ENCODE data around the gene DIO2.

- TF ChIP-seq, protein P1, sequence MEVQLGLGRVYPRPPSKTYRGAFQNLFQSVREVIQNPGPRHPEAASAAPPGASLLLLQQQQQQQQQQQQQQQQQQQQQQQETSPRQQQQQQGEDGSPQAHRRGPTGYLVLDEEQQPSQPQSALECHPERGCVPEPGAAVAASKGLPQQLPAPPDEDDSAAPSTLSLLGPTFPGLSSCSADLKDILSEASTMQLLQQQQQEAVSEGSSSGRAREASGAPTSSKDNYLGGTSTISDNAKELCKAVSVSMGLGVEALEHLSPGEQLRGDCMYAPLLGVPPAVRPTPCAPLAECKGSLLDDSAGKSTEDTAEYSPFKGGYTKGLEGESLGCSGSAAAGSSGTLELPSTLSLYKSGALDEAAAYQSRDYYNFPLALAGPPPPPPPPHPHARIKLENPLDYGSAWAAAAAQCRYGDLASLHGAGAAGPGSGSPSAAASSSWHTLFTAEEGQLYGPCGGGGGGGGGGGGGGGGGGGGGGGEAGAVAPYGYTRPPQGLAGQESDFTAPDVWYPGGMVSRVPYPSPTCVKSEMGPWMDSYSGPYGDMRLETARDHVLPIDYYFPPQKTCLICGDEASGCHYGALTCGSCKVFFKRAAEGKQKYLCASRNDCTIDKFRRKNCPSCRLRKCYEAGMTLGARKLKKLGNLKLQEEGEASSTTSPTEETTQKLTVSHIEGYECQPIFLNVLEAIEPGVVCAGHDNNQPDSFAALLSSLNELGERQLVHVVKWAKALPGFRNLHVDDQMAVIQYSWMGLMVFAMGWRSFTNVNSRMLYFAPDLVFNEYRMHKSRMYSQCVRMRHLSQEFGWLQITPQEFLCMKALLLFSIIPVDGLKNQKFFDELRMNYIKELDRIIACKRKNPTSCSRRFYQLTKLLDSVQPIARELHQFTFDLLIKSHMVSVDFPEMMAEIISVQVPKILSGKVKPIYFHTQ (CRISPR knock-in tag; IDR thresholded peaks at IDR 0.05): no peak
- TF ChIP-seq CTCF (IDR thresholded peaks at IDR 0.05): no peak
- no peak for TF ChIP-seq USF1 (CRISPR knock-in tag; IDR thresholded peaks at IDR 0.05)
- TF ChIP-seq, protein P2, sequence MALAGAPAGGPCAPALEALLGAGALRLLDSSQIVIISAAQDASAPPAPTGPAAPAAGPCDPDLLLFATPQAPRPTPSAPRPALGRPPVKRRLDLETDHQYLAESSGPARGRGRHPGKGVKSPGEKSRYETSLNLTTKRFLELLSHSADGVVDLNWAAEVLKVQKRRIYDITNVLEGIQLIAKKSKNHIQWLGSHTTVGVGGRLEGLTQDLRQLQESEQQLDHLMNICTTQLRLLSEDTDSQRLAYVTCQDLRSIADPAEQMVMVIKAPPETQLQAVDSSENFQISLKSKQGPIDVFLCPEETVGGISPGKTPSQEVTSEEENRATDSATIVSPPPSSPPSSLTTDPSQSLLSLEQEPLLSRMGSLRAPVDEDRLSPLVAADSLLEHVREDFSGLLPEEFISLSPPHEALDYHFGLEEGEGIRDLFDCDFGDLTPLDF (CRISPR knock-in tag; IDR thresholded peaks at IDR 0.05): no peak
- TF ChIP-seq ESRRA (CRISPR knock-in tag; IDR thresholded peaks at IDR 0.05; ENCODE audit: borderline replicate concordance): no peak
- TF ChIP-seq SP1 (CRISPR knock-in tag; conservative IDR thresholded peaks at IDR 0.05): no peak
- TF ChIP-seq, protein P3, sequence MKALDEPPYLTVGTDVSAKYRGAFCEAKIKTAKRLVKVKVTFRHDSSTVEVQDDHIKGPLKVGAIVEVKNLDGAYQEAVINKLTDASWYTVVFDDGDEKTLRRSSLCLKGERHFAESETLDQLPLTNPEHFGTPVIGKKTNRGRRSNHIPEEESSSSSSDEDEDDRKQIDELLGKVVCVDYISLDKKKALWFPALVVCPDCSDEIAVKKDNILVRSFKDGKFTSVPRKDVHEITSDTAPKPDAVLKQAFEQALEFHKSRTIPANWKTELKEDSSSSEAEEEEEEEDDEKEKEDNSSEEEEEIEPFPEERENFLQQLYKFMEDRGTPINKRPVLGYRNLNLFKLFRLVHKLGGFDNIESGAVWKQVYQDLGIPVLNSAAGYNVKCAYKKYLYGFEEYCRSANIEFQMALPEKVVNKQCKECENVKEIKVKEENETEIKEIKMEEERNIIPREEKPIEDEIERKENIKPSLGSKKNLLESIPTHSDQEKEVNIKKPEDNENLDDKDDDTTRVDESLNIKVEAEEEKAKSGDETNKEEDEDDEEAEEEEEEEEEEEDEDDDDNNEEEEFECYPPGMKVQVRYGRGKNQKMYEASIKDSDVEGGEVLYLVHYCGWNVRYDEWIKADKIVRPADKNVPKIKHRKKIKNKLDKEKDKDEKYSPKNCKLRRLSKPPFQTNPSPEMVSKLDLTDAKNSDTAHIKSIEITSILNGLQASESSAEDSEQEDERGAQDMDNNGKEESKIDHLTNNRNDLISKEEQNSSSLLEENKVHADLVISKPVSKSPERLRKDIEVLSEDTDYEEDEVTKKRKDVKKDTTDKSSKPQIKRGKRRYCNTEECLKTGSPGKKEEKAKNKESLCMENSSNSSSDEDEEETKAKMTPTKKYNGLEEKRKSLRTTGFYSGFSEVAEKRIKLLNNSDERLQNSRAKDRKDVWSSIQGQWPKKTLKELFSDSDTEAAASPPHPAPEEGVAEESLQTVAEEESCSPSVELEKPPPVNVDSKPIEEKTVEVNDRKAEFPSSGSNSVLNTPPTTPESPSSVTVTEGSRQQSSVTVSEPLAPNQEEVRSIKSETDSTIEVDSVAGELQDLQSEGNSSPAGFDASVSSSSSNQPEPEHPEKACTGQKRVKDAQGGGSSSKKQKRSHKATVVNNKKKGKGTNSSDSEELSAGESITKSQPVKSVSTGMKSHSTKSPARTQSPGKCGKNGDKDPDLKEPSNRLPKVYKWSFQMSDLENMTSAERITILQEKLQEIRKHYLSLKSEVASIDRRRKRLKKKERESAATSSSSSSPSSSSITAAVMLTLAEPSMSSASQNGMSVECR (CRISPR knock-in tag; IDR thresholded peaks at IDR 0.05; ENCODE audit: borderline replicate concordance): no peak
- no peak for TF ChIP-seq PRDM15 (CRISPR knock-in tag; IDR thresholded peaks at IDR 0.05)
- no peak for TF ChIP-seq MXD4 (CRISPR knock-in tag; IDR thresholded peaks at IDR 0.05; ENCODE audit: borderline replicate concordance)
- TF ChIP-seq MYBL2 (CRISPR knock-in tag; IDR thresholded peaks at IDR 0.05): no peak
- TF ChIP-seq ELF4 (CRISPR knock-in tag; IDR thresholded peaks at IDR 0.05; ENCODE audit: low read depth): no peak
- no peak for TF ChIP-seq OVOL2 (CRISPR knock-in tag; IDR thresholded peaks at IDR 0.05; ENCODE audit: borderline replicate concordance)
- no peak for TF ChIP-seq TEAD4 (CRISPR knock-in tag; IDR thresholded peaks at IDR 0.05)
Observed at GRCh38 chr14:80200093-80200492, 11.2 kb downstream of the DIO2 start.

All from WTC11 (cell line).